Measurements from ENCODE around the gene TMEM240.

Gene TMEM240

DNA sequence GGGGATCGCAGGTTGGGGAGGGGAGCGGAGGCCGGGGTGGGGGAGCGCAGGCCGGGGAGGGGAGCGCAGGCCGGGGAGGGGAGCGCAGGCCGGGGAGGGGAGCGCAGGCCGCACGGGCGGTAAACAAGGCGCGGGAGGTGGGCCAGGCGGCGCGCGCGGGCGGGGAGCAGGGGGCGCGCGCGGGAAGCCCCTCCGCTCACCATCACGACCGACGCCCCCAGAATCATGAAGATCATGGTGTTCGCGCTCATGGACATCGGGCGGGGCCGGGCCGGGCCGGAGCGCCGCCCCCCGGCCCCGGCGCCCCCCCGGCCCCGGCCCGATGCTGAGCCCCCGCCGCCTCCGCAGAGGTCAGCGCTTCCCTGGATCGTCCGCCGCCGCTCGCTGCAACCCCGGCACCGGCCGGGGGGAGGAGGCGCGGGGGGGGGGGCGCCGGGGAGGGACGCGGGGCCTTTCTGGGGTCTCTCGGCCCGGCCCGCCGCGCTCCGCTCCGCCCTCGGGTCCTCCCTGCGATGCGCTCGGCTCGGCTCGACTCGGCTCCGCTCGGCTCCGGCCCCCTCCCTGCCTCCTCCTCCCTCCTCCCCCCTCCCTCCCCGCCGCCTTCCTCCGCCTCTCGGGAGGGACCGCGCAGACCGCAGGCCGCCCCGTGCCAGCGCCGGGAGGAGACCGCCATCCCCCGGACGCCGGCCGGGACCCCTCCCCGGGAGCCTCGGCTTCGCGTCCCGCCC is at the start of gene TMEM240:
TMEM240 (minus strand) TSS at position 535 of the 728 bp plus-strand sequence; CDS start at position 257, 278 bp downstream.
- DNase-seq (ENCODE audit: extremely low read depth in 1 of 2, low read depth in 1 of 2) = peak; percentile 10 to 32

DNA sequence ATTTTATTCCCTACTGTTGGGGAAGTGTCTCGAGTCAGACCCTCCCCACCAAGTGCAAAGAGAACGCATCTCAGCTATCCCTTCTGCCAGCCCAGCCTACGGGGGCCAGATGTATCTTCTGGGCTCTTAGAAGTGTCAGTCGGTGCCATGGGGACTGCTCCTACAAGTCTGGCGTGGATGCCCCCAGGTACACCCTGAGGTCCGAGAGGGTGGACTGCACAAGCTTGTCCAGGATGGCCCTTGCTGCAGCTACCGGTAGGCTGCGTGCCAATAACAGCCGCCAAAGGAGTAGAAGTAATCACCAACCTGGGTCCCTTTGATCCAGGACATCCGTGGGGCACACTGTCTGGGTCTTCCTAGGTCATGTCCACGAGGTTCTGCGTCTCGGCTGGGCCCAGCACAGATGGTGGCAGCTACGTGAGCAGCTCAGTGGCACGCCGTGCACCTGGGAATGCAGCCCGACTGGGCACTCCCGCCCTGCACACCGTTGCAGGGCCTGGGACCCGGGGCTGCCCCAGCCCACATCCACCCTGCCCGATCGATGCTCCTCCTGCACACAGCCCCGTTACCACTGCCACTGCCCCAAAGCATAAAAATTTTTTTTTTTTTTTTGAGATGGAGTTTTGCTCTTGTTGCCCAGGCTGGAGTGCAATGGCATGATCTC is 43.1 kb upstream of the TMEM240 start:
- DNase-seq (ENCODE audit: extremely low read depth in 1 of 2, low read depth in 1 of 2) = no peak

DNA sequence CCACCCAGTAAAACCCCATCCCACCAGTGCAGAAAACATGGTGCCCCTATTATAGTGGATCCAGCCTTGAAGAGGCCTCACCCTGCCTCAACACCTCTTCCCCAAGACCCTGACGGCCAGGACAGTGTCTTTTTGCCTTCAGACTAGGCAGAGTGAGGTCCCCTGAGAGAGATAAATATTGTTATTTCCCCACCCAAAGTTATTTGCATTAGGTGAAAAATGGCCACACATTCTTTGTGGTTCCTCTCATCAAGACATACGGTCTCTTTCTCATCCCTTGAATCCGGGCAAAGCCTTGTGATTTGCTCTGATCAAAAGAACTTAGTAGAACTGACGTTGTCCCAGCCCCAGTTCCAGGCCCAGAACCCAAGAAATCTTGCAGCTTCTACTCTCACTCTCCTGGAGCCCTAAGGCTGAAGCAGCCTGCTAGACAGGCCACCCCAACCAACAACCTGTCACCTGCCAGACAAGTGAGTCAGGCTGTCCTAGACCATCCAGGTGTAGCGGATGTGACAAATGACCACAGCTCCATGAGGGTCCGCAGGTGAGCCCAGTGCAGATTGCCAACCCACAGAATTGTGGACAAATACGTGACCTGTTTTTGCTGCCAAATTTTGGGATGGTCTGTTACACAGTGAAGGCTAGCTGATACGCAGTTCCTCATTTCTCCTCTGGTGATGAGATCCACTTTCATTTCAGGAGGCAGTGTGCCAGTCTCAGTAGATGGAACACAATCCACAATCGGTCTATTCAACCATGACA is 42.3 kb upstream of the TMEM240 start:
- DNase-seq (ENCODE audit: extremely low read depth in 1 of 2, low read depth in 1 of 2) = no peak

DNA sequence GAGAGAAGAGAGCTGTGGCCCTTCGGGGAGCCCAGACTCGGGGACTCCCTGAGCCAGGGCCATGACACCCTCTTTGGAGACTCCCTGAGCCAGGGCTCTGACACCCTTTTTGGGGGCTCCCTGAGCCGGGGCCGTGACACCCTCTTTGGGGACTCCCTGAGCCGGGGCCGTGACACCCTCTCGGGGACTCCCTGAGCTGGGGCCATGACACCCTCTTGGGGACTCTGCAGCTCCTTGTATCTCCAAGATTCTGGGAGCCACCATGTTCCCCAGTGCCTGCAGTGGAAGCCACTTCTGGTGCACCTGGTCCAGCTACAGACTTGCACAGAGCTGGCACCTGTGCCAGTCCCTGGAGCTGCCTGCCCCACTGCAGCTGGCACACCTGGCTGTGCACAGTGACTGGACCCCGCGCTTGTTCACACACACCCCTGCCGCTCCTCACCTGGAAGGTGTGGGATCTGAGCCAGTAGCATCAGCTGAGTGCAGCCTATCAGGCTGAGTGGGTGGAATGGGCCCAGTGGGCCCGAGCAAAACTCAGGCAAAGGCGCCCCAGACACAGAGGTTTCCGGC is 38.0 kb upstream of the TMEM240 start:
- DNase-seq (ENCODE audit: extremely low read depth in 1 of 2, low read depth in 1 of 2) = no peak

DNA sequence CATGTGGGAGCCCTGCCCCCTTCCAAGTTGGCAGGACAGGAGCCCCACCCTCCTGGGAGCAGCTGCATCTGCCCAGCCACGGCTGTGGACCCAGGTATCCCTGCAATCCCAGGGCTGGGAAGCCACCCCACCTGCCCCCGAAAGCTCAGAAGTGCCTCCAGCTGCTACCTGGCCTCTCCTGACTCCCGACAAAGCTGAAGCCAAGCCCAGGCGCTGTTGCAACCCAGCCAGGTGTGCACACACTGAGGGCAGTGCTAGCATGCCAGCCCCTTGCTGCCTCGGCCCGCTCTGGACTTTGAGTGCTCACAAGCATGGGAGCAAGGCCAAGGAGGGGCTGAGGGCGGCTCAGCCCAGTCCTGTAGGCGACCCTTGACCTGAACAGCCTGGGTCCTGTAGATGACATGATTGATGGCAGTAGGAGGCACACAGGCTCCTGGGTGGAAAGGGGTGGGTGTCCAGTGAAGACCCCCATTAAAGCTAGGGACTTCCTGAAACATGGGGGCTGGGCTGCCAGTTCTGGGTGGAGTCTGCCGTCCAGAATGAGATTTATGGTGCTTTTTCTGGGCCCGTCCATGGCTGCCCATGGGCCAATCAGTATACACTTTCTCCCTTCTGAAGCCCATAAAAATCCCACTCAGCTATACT is 37.1 kb upstream of the TMEM240 start:
- no peak for DNase-seq (ENCODE audit: extremely low read depth in 1 of 2, low read depth in 1 of 2)

DNA sequence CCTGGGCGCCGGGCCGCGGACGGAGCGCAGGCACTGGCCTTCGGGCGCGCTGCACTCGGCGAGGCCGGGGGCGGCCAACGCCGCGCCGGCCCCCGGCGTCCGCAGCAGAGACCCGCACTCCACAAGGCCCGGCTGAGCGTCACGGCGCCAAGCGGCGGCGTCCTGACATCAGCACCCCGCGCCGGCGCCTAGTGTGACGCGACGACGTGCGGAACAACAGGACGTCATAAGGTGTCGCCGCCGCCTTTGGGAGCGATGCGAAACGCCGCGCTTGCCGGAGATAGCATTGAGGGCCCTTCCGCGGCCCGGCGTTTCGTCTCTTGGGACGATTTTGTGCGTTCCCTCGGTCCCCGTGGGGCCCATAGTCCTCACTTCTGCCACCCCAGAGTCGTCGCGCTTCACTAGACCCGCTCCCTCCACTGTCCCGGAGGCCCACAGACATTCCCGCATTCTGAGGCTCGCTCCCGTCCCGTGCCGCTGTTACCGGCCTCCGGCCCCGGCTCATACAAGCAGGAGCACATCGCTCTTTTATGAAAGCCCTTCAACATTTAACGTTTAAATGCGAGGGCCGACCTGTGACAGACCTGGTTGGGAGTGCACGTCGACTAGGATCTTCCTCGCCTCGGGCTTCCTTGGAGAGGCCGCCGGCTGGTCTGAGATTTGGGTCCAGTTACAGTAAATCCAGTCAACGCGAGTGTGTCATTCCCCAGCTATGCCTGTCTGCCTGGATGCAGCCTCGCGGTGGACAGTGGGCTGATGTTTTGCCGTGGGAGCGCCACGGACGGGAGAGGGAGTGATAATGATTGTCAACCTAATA is 34.5 kb upstream of the TMEM240 start, which contains the start of gene SSU72:
SSU72 (minus strand) TSS at position 143 of the 817 bp plus-strand sequence. CDS start 306 bp downstream, outside the sequence.
- DNase-seq (ENCODE audit: extremely low read depth in 1 of 2, low read depth in 1 of 2) = peak; percentile 79 to 90

DNA sequence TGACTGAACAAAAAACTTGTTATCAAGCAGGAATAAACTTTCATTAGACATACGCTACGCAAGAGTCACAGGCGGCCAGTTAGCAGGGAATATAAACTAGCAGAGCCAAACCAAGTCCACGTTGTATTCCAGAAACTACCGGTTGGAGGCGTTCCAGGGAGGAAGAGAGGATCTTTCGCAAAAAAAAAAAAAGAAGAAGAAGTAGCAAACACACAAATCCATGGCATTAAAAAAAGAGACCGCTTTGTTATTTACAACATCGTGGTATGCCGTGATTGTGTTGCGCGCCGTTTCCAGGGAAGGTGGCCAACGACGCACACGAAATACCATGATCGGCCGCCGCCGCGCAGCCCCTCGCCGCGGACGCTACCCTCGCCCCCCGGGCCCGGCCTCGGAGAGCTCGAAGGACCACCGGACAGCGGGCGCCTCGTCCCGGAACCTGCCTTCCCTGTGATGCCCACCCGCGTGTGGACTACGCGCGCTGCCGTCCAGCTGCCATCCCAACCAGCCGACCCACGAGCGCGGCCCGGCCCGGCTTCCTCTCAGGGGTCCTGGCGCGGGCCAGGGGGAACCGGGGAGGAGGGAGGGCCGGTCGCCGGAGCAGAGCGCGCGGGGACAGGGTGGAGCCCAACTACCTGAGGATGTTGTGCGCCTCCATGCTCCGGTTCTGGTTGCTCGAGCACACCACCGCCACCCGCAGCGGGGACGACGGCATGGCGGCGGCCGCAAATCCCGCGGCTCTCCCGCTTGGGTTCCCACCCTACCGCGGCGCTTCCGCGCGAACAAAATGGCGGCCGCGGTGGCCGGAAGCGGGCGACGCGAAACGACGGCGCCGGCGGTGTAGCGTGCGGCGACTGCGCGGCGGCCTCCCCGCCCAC is 33.7 kb upstream of the TMEM240 start:
- peak in 1 of 2 donors; percentile 57 for DNase-seq (ENCODE audit: extremely low read depth in 1 of 2, low read depth in 1 of 2)

DNA sequence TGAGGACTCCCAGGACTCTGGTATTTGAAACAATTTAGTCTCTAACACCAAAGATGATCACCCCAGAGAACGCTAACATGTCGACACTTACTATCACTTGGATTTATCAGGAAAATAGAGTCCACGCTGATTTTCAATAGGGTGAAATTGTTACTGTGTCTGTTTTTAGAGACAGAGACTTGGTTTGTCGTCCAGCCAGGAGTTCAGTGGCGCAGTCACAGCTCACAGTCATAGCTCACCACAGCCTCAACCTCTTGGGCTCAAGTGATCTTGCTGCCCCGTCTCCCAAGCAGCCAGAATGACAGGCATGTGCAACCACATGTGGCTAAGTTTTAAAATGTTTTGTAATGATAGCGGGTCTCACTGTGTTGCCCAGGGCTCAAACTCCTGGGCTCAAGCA is 28.9 kb upstream of the TMEM240 start:
- DNase-seq (ENCODE audit: extremely low read depth in 1 of 2, low read depth in 1 of 2) = no peak

DNA sequence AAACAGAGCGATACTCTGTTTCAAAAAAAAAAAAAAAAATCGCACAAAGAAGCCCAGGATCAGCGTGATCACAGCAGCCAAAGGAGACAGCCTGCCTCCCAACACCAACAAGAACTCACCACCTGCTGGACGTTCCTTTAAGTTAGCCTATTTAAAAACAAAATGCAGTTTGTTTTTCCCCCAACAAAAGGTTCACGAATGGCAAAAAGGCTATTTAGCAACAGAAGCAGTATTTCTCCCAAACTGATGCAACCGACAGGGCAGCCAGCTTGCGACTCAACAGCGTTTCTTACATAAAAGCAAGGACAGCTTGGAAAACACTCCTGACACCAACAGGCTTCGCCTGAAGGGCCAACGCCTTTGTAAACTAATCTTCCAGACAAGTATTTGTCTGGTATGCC is 27.5 kb upstream of the TMEM240 start:
- no peak for DNase-seq (ENCODE audit: extremely low read depth in 1 of 2, low read depth in 1 of 2)

DNA sequence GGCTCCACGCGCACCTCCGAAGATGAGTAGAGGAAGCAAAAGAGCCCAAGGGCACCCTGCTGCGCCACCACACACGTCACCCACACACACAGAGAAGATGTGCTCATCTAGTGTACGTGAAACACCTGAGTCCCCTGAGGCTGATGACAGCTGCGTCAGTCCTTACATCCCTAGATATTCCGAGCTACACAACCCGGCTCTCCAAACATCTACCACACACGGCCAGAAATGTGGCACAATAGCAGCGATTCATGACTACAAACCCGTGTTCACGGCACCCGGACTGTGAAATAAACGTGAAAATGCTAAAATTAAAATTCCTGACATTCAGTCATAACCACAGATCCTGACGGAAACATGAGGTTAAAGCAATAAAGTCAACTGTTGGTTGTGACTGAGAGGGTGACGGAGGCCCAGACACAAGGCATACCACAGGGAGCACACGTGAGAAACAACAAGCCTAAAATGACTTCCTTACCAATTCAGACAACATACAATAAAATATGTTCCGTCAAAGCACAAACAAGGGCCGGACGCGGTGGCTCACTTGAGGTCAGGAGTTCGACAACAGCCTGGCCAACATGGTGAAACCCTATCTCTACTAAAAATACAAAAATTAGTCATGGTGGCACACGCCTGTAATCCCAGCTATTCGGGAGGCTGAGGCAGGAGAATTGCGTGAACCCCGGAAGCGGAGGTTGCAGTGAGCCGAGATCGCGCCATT is 26.9 kb upstream of the TMEM240 start:
- DNase-seq (ENCODE audit: extremely low read depth in 1 of 2, low read depth in 1 of 2) = no peak

DNA sequence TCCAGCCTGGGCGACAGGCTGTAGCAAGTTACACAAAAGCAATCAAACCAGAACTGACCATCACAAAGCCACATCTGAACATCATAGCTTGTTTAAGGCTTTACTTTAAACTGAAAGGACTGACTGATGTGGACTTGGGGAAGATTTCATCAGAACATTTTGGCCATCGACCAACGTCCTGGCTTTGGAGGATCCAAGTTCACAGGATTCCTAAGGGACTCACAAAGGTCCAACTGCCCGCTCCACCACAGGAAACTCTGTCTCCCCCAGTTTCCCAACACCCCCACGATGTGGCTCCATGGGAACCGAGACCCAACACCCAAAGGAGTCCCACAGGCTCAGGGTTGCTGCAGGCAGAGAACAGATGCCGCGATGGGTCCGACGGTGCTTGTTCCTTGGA is 24.9 kb upstream of the TMEM240 start:
- no peak for DNase-seq (ENCODE audit: extremely low read depth in 1 of 2, low read depth in 1 of 2)

DNA sequence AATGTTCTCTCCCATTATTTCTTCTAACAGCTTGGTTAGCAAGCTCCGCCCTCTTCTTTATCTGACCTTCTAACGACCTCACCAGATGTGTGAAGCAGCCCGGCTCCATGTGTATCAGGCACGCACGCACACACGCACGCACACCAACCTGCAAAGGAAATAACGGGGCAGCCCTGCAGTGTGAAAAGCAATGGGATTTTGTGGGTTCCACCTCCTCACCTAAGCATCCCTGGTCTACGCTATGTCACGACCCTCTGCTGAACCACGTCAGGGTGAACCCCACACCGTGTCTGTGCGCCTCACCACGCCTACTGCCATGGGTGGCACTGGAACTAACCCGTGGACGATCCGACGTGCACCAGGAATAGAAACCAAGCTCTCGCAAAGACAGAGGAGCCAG is 23.8 kb upstream of the TMEM240 start:
- DNase-seq (ENCODE audit: extremely low read depth in 1 of 2, low read depth in 1 of 2) = no peak

DNA sequence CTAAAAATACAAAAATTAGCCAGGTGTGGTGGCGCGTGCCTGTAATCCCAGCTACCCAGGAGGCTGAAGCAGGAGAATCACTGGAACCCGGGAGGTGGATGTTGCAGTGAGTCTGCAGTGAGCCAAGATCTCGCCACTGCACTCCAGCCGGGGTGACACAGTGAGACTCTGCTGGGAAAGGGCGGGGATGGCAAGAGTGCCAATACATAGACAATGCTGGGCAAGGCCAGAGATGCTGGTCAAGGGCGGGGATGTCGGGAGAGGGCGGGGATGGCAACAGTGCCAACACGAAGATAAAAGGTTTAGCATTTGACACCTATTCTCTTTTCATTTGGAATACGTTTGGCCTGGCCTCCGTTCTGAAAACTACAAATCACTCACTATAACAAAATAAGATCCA is 23.3 kb upstream of the TMEM240 start:
- DNase-seq (ENCODE audit: extremely low read depth in 1 of 2, low read depth in 1 of 2) = no peak

DNA sequence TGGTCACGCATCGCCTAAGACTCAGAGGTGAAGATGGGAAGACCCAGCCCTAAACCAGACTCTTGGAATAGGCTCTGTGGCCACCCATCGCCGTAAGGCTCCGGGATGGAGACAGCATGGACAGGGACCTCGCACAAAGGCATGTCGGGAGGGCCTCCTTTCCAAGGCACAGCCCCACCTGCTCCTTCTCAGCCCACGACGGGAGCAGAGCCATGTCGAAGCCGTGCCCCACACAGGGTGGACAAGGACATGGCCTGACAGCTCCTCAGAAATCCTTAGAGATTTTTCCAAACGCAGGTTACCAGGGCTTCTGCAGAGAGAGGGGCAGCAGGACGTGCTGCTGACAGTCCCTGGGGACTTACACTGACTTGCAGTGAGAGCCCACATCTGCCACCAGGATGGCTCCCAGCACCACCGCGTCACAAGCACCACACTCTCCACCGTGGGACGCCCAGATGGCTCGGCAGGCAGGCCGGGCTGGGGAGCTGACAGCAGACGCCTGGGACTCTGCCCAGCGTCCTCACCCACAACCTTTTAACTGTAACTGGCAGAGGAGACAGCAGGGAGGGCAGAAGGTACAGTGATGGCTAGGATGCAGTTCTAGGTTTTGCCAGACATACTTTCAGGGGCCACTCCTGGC is 22.3 kb upstream of the TMEM240 start:
- no peak for DNase-seq (ENCODE audit: extremely low read depth in 1 of 2, low read depth in 1 of 2)

DNA sequence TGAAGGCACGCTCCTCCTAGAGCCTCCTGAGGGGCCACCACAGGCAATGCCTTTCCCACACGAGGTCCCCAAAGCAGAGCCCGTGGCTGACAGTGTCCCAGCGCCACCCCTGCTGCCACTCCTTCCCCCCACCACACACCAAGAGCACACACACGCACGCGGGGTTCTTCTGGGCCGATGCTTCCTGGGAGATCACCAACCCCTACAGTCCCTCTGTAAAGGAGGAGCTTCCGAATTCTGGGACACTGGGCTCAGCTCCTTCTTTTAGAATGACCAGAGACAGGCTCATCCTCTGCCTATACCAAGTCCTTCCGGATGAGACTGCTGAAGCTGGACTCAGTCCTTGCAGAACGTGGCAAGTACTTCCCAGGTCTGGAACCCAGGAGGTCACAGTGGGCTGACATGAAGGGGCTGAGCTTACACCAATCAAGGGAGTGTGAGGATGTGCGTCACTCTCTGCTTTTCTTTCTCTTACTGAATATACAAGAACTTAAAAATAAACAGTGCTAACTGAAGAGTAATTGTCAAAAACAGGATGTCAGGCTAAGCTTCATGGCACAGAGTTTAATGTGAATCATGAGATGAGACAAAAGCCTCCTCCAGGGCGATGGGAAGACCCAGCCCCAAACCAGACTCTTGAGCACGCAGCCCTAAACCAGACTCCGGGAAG is 21.5 kb upstream of the TMEM240 start:
- DNase-seq (ENCODE audit: extremely low read depth in 1 of 2, low read depth in 1 of 2) = no peak

DNA sequence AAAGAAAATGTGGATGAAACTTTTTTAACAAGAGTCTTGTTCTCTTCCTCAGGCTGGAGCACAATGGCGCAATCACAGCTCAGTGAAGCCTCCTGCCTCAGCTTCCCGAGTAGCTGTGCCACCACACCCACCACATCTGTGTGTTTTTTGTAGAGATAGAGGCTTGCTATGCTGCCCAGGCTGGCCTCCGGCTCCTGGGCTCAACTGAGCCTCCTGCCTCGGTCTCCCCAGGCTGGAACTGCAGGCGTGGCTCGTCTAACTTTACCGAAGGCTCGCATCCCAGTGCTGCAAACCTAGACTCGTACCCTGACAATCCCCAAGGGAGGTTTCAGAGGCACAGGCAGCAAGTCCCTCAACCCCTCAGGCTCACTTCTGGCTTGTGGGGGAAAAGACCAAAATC is 19.8 kb upstream of the TMEM240 start:
- no peak for DNase-seq (ENCODE audit: extremely low read depth in 1 of 2, low read depth in 1 of 2)

DNA sequence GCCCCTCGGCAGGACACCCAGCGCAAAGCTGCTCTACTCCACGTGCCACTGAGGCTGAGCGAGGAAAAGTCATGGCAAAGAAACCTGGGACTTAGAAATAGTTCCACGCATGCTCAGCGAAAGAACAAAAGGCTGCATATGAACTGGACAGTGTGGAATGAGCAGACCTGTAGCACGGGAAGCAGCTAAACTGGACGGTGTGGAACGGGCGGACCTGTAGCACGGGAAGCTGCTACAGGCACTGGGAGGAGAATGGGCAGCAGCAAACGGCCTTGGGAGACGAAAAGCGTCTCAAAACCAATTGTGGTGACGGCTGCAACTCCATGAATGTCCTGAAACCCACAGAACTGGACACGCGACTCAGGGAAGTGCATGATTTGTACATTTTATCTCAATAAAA is 18.6 kb upstream of the TMEM240 start:
- DNase-seq (ENCODE audit: extremely low read depth in 1 of 2, low read depth in 1 of 2) = no peak
